ENCODE data around the gene MRPL49. TPM values are rescaled to one million over a fixed set of nuclear protein-coding genes. Genes with fewer than 3 reads are reported as not detected.
A peak's percentile ranks its signal among the peaks of the same experiment; 100 is the strongest.

Gene MRPL49
- total RNA-seq, 3 donors from 2014 or later = 102 to 110 (median 104) TPM

- H3K9me3 Mint-ChIP-seq = no peaks in the 10 kb centered on the region
- H3K4me3 Mint-ChIP-seq = no peak overlapping the region
- peaks cover 13% of the 10 kb centered on the region for H3K36me3 Mint-ChIP-seq (ENCODE audit: insufficient read depth)
- ATAC-seq (peak; percentile 47 to 59), DNase-seq (peak; percentile 98)
- H3K4me1 Mint-ChIP-seq (ENCODE audit: low read depth) = peaks cover 41% of the 10 kb centered on the region
- H3K27me3 Mint-ChIP-seq (ENCODE audit: low read depth) = no peaks in the 10 kb centered on the region
These were observed 11.7 kb upstream of the MRPL49 start for GRCh38 chr11:65110354-65110861.

GRCh38 chr11:65111159-65111743, 10.9 kb upstream of the MRPL49 start:
- peaks cover 7% of the 10 kb centered on the region for H3K36me3 Mint-ChIP-seq (ENCODE audit: insufficient read depth)
- no peaks in the 10 kb centered on the region for H3K27me3 Mint-ChIP-seq (ENCODE audit: low read depth)
- peak overlapping the region; percentile 82 for H3K4me3 Mint-ChIP-seq

GRCh38 chr11:65111744-65112545, 10.2 kb upstream of the MRPL49 start, which contains the start of gene TM7SF2:
Gene TM7SF2, plus strand, starts transcription at chr11:65111872. Its CDS starts 144 bp downstream, at chr11:65112016.
- ATAC-seq = peak; percentile 74
- H3K4me1 Mint-ChIP-seq (ENCODE audit: low read depth) = peaks cover 49% of the 10 kb centered on the region
- peaks cover 3% of the 10 kb centered on the region for H3K36me3 Mint-ChIP-seq (ENCODE audit: insufficient read depth)
- no peaks in the 10 kb centered on the region for H3K9me3 Mint-ChIP-seq
- H3K27me3 Mint-ChIP-seq (ENCODE audit: low read depth) = no peaks in the 10 kb centered on the region
- peak within 1 kb of the TSS; percentile 82 for H3K4me3 Mint-ChIP-seq
- DNase-seq = peak; percentile 92

More at GRCh38 chr11:65111159-65111743, 10.9 kb upstream of the MRPL49 start:
- H3K9me3 Mint-ChIP-seq = no peaks in the 10 kb centered on the region
- H3K4me1 Mint-ChIP-seq (ENCODE audit: low read depth) = peaks cover 46% of the 10 kb centered on the region
- ATAC-seq (no peak), DNase-seq (no peak)

- no peaks in the 10 kb centered on the region for H3K9me3 Mint-ChIP-seq
- peaks cover 4% of the 10 kb centered on the region for H3K36me3 Mint-ChIP-seq (ENCODE audit: insufficient read depth)
- ATAC-seq (peak; percentile 46 to 47), DNase-seq (peak; percentile 70)
- H3K27me3 Mint-ChIP-seq (ENCODE audit: low read depth) = no peaks in the 10 kb centered on the region
- peak overlapping the region; percentile 82 for H3K4me3 Mint-ChIP-seq
- peaks cover 49% of the 10 kb centered on the region for H3K4me1 Mint-ChIP-seq (ENCODE audit: low read depth)
These were observed 9.4 kb upstream of the MRPL49 start for GRCh38 chr11:65112546-65113360.

GRCh38 chr11:65113361-65113756, 8.8 kb upstream of the MRPL49 start:
- Mint-ChIP-seq H3K9me3 (no peaks in the 10 kb centered on the region), H3K4me3 (peak overlapping the region; percentile 82), H3K4me1 (ENCODE audit: low read depth) (peaks cover 53% of the 10 kb centered on the region), H3K27me3 (ENCODE audit: low read depth) (no peaks in the 10 kb centered on the region), H3K36me3 (ENCODE audit: insufficient read depth) (peaks cover 6% of the 10 kb centered on the region)
- ATAC-seq (no peak), DNase-seq (no peak)

GRCh38 chr11:65113839-65114238, 8.3 kb upstream of the MRPL49 start:
- DNase-seq = no peak
- ATAC-seq = no peak
- Mint-ChIP-seq H3K27me3 (ENCODE audit: low read depth) (no peaks in the 10 kb centered on the region), H3K9me3 (no peaks in the 10 kb centered on the region), H3K4me3 (no peak overlapping the region), H3K36me3 (ENCODE audit: insufficient read depth) (peaks cover 11% of the 10 kb centered on the region), H3K4me1 (ENCODE audit: low read depth) (peaks cover 58% of the 10 kb centered on the region)

GRCh38 chr11:65114538-65115171, 7.5 kb upstream of the MRPL49 start:
- H3K4me3 Mint-ChIP-seq = no peak overlapping the region

GRCh38 chr11:65115361-65116082, 6.6 kb upstream of the MRPL49 start:
- peaks cover 62% of the 10 kb centered on the region for H3K4me1 Mint-ChIP-seq (ENCODE audit: low read depth)
- H3K36me3 Mint-ChIP-seq (ENCODE audit: insufficient read depth) = peaks cover 16% of the 10 kb centered on the region
- peak overlapping the region; percentile 88 for H3K4me3 Mint-ChIP-seq
- DNase-seq (no peak), ATAC-seq (no peak)
- H3K9me3 Mint-ChIP-seq = no peaks in the 10 kb centered on the region
- H3K27me3 Mint-ChIP-seq (ENCODE audit: low read depth) = no peaks in the 10 kb centered on the region

More at GRCh38 chr11:65114538-65115171, 7.5 kb upstream of the MRPL49 start:
- Mint-ChIP-seq H3K27me3 (ENCODE audit: low read depth) (no peaks in the 10 kb centered on the region), H3K36me3 (ENCODE audit: insufficient read depth) (peaks cover 14% of the 10 kb centered on the region), H3K9me3 (no peaks in the 10 kb centered on the region), H3K4me1 (ENCODE audit: low read depth) (peaks cover 60% of the 10 kb centered on the region)
- DNase-seq (no peak), ATAC-seq (no peak)

- DNase-seq (peak; percentile 61), ATAC-seq (peak; percentile 26 to 31)
- H3K9me3 Mint-ChIP-seq = no peaks in the 10 kb centered on the region
- no peaks in the 10 kb centered on the region for H3K27me3 Mint-ChIP-seq (ENCODE audit: low read depth)
- H3K4me1 Mint-ChIP-seq (ENCODE audit: low read depth) = peaks cover 60% of the 10 kb centered on the region
- H3K4me3 Mint-ChIP-seq = peak overlapping the region; percentile 88
- peaks cover 25% of the 10 kb centered on the region for H3K36me3 Mint-ChIP-seq (ENCODE audit: insufficient read depth)
These were observed 5.5 kb upstream of the MRPL49 start for GRCh38 chr11:65116370-65117205.

- Mint-ChIP-seq H3K4me1 (ENCODE audit: low read depth) (peaks cover 57% of the 10 kb centered on the region), H3K36me3 (ENCODE audit: insufficient read depth) (peaks cover 31% of the 10 kb centered on the region), H3K9me3 (no peaks in the 10 kb centered on the region), H3K4me3 (peak within 1 kb of the TSS; percentile 88), H3K27me3 (ENCODE audit: low read depth) (no peaks in the 10 kb centered on the region)
- DNase-seq (peak; percentile 100), ATAC-seq (peak; percentile 62 to 67)
These were observed 4.7 kb upstream of the MRPL49 start, which contains the start of gene ZNHIT2 for GRCh38 chr11:65117206-65118096. Gene ZNHIT2, minus strand, starts transcription at chr11:65117701. Its CDS starts 48 bp downstream, at chr11:65117653.

GRCh38 chr11:65118097-65118837, 3.9 kb upstream of the MRPL49 start:
- ATAC-seq = no peak
- H3K9me3 Mint-ChIP-seq = no peaks in the 10 kb centered on the region
- no peak for DNase-seq

More at GRCh38 chr11:65118097-65118837, 3.9 kb upstream of the MRPL49 start:
- H3K4me3 Mint-ChIP-seq = peak overlapping the region; percentile 88
- peaks cover 32% of the 10 kb centered on the region for H3K36me3 Mint-ChIP-seq (ENCODE audit: insufficient read depth)
- H3K4me1 Mint-ChIP-seq (ENCODE audit: low read depth) = peaks cover 58% of the 10 kb centered on the region
- no peaks in the 10 kb centered on the region for H3K27me3 Mint-ChIP-seq (ENCODE audit: low read depth)

All from activated T-cell treated with anti-CD3 and anti-CD28 coated beads, Interleukin-2, amount 50 U/mL, for 4 hours (primary cell).